ENCODE results near the gene RBM23. TPM values are rescaled to one million over a fixed set of nuclear protein-coding genes. Genes with fewer than 3 reads are reported as not detected.
A peak's percentile ranks its signal among the peaks of the same experiment; 100 is the strongest.

The RBM23 gene
- total and polyA plus RNA-seq, 9 of the 15 experiments (the other 6 are each of a cell fraction or from before 2014, with no cell fraction given): 46.0 to 102 (median 58.5) TPM

- TF ChIP-seq ZFP36 (IDR thresholded peaks at IDR 0.05; ENCODE audit: low read depth, low read length, partially characterized antibody) (peak; percentile 85), RFX5 (IDR thresholded peaks at IDR 0.05; ENCODE audit: low read depth, low read length) (no peak), THAP7 (CRISPR knock-in tag; IDR thresholded peaks at IDR 0.05) (no peak), NCOA2 (IDR thresholded peaks at IDR 0.05; ENCODE audit: partially characterized antibody in 2 of 2) (no peak), ELK1 (CRISPR knock-in tag; IDR thresholded peaks at IDR 0.05) (no peak), FOXP1 (CRISPR knock-in tag; IDR thresholded peaks at IDR 0.05) (no peak)
These were observed 40.4 kb downstream of the RBM23 start (continued) for GRCh38 chr14:22878271-22879246.

- peaks cover 0 to 16% of the 10 kb centered on the region in 2 experiments; a peak in 3 of 5 replicates for H3K4me1 ChIP-seq (replicated peaks in 1 of 2; ENCODE audit: control insufficient read depth in 2 of 2, insufficient read depth in 2 of 2, low read length in 2 of 2)
- peaks cover 12% of the 10 kb centered on the region for H3K79me2 ChIP-seq (ENCODE audit: control insufficient read depth, insufficient read depth, low read length)
- no peak overlapping the region for H3K4me2 ChIP-seq (ENCODE audit: insufficient read depth, low read length)
- POLR2A ChIA-PET: no interaction called here
- H3K9me3 ChIP-seq (replicated peaks; ENCODE audit: control insufficient read depth, insufficient read depth, low read depth, low read length): no peaks in the 10 kb centered on the region
- H3K9ac ChIP-seq (ENCODE audit: insufficient read depth in 1 of 2, low read depth in 2 of 2, low read length in 2 of 2): no peak overlapping the region
- H3K27me3 ChIP-seq (ENCODE audit: control insufficient read depth in 2 of 2, insufficient read depth in 2 of 2, low read length in 2 of 2): no peaks in the 10 kb centered on the region
- no peak for ATAC-seq
- no peak overlapping the region for H2AFZ ChIP-seq (ENCODE audit: low read depth, low read length)
- H3K4me3 ChIP-seq: no peak overlapping the region
- in situ Hi-C loops (cut with MboI): no loop called here
- no peaks in the 10 kb centered on the region for H3K9me1 ChIP-seq (ENCODE audit: control insufficient read depth, insufficient read depth, low read length)
- peaks cover 5% of the 10 kb centered on the region; the same call in 1 of the 2 replicates for H4K20me1 ChIP-seq (replicated peaks; ENCODE audit: control insufficient read depth, insufficient read depth, low read length)
- peaks cover 47% of the 10 kb centered on the region; the same call in 2 of the 3 replicates for H3K36me3 ChIP-seq (ENCODE audit: control insufficient read depth, insufficient read depth, low read length)
- no peak for TF ChIP-seq SRSF9 (IDR thresholded peaks at IDR 0.05; ENCODE audit: borderline replicate concordance, low read depth, low read length)
- TF ChIP-seq ZNF79 (CRISPR knock-in tag; IDR thresholded peaks at IDR 0.05; ENCODE audit: low read depth): no peak
- peak; percentile 59 for TF ChIP-seq RBFOX2 (IDR thresholded peaks at IDR 0.05; ENCODE audit: low read depth, low read length)
- TF ChIP-seq POLR2G (IDR thresholded peaks at IDR 0.05; ENCODE audit: low read depth, low read length): peak; percentile 57
- TF ChIP-seq ZNF224 (CRISPR knock-in tag; IDR thresholded peaks at IDR 0.05): no peak
- no peak for TF ChIP-seq KLF13 (tag; IDR thresholded peaks at IDR 0.05; ENCODE audit: borderline replicate concordance, low read depth)
- FAIRE-seq: no peak
- intact Hi-C loops (cut with micrococcal nuclease): no loop called here
- WGBS (ENCODE audit: insufficient coverage, low coverage, missing lambda C conversion rate): 94% methylated on average over 19 of the region's 22 CpGs
- H3K27ac ChIP-seq (ENCODE audit: extremely low read depth, low read depth, low read length): no peak overlapping the region
- CTCF ChIA-PET (ENCODE audit: low intra/inter-chr PET ratio): no interaction called here
- BruUV-seq (replicated peaks): no TSS peak
- DNase-seq (ENCODE audit: extremely low read depth in 1 of 4, low spot score in 3 of 4): no peak
These were observed 41.9 kb downstream of the RBM23 start for GRCh38 chr14:22877000-22877501.

Measured in K562 (cell line).